B cell (primary cell): ENCODE results near the gene S100A4. TPM values are rescaled to one million over a fixed set of nuclear protein-coding genes. Genes with fewer than 3 reads are reported as not detected.

ENCODE experiments used
- ATAC-seq: fragments of 200-7000 bp; cut with Tn5 transposase; one replicate; pipeline ENCODE4 v1.10.0; 2021; ENCODE audit warnings: low read depth, mild to moderate bottlenecking, moderate number of reproducible peaks, moderate library complexity
- CTCF ChIA-PET: fragments of 350-600 bp; sonication (Branson Sonifier 250); formaldehyde crosslinking; loops from one replicate; lab custom pipeline; 2021; ENCODE audit warnings: antibody characterized with exemption, inconsistent platforms; lab: Charles Lee
- POLR2A ChIA-PET: fragments of 350-600 bp; sonication (Branson Sonifier 250); formaldehyde crosslinking; loops from one replicate; lab custom pipeline; 2021; ENCODE audit warnings: antibody characterized with exemption; lab: Charles Lee
- DNase-seq: peaks from one replicate; pipeline ENCODE4 v3.0.0; 2013
- H2AFZ ChIP-seq: 2 replicates; pipeline ENCODE4 v1.6.1; 2012; ENCODE audit warnings: mild to moderate bottlenecking, low read depth, low read length; ENCODE audit not compliant: insufficient read depth, poor library complexity, severe bottlenecking
- H3K27ac ChIP-seq, 2 donors: 1 replicate in 1 of 2; 2 replicates in 1 of 2; pipeline ENCODE4 v1.5.1; 2012 to 2013; ENCODE audit warnings: low read length in 2 of 2, mild to moderate bottlenecking in 2 of 2, moderate library complexity in 1 of 2
- H3K27me3 ChIP-seq, 4 experiments: fragments of 200-600 bp in 1 of 4; sonication (generic) in 1 of 4; replicated peaks in 1 of 4; 1 replicate in 2 of 4; 2 replicates in 2 of 4; pipeline versions ENCODE4 v1.6.1 to v1.7.0; 2013 to 2016; ENCODE audit warnings: low read length in 3 of 4, mild to moderate bottlenecking in 2 of 4, mixed read lengths in 1 of 4, moderate library complexity in 1 of 4; ENCODE audit not compliant: insufficient read depth in 4 of 4, control insufficient read depth in 3 of 4; ENCODE audit errors: control extremely low read depth in 1 of 4
- H3K36me3 ChIP-seq, 2 experiments: replicated peaks in 1 of 2; 1 replicate in 1 of 2; 2 replicates in 1 of 2; pipeline versions ENCODE4 v1.6.1 to v1.7.1; 2013; ENCODE audit warnings: low read length in 1 of 2; ENCODE audit not compliant: insufficient read depth in 2 of 2, control insufficient read depth in 1 of 2; ENCODE audit errors: control extremely low read depth in 1 of 2, extremely low read depth in 1 of 2
- H3K4me1 ChIP-seq, 2 donors: fragments of 200-600 bp in 1 of 2; sonication (generic) in 1 of 2; 1 replicate in 1 of 2; 2 replicates in 1 of 2; pipeline versions ENCODE4 v1.5.1 to v1.6.1; 2013 to 2017; ENCODE audit warnings: low read length in 2 of 2; ENCODE audit not compliant: control insufficient read depth in 2 of 2, insufficient read depth in 2 of 2
- H3K4me2 ChIP-seq: replicated peaks from 2 replicates; pipeline ENCODE3; 2012; ENCODE audit warnings: mild to moderate bottlenecking, low read depth, low read length; ENCODE audit not compliant: poor library complexity, severe bottlenecking
- H3K4me3 ChIP-seq, 5 experiments: fragments of 200-600 bp in 1 of 5; sonication (generic) in 1 of 5; 1 replicate in 3 of 5; 2 replicates in 2 of 5; pipeline versions ENCODE4 v1.5.1 to v1.7.0; 2011 to 2016; ENCODE audit warnings: low read length in 4 of 5, mild to moderate bottlenecking in 4 of 5, low read depth in 2 of 5, control low read depth in 1 of 5, moderate library complexity in 1 of 5; ENCODE audit not compliant: insufficient read depth in 1 of 5; ENCODE audit errors: control extremely low read depth in 1 of 5, extremely low read depth in 1 of 5
- H3K79me2 ChIP-seq: fragments of 200-600 bp; sonication (generic); one replicate; pipeline ENCODE4 v1.6.0; 2016; ENCODE audit warnings: low read length; ENCODE audit not compliant: control insufficient read depth, insufficient read depth
- H3K9ac ChIP-seq: fragments of 200-600 bp; sonication (generic); 2 replicates; pipeline ENCODE4 v1.6.1; 2017; ENCODE audit warnings: mild to moderate bottlenecking, low read length, moderate library complexity
- H3K9me3 ChIP-seq, 3 donors: one replicate each; pipeline versions ENCODE4 v1.6.1 to v1.7.1; 2013; ENCODE audit warnings: low read length in 2 of 3; ENCODE audit not compliant: control insufficient read depth in 2 of 3, insufficient read depth in 1 of 3; ENCODE audit errors: control extremely low read depth in 1 of 3
- H4K20me1 ChIP-seq: 2 replicates; pipeline ENCODE4 v1.6.0; 2012; ENCODE audit warnings: mild to moderate bottlenecking, low read length; ENCODE audit not compliant: insufficient read depth, control insufficient read depth, poor library complexity, severe bottlenecking
- H3K27ac Mint-ChIP-seq: one replicate; pipeline ENCODE4 v1.8.0; 2021; ENCODE audit warnings: mixed read lengths
- H3K27me3 Mint-ChIP-seq: one replicate; pipeline ENCODE4 v1.8.0; 2021; ENCODE audit warnings: mixed read lengths
- H3K4me1 Mint-ChIP-seq: one replicate; pipeline ENCODE4 v1.8.0; 2021; ENCODE audit warnings: mixed read lengths
- H3K4me3 Mint-ChIP-seq: one replicate; pipeline ENCODE4 v1.8.0; 2021; ENCODE audit warnings: mixed read lengths
- H3K9me3 Mint-ChIP-seq: one replicate; pipeline ENCODE4 v1.8.0; 2022; ENCODE audit warnings: mixed read lengths; ENCODE audit not compliant: insufficient read depth
- EZH2 ChIP-seq: IDR thresholded peaks from 2 replicates; pipeline ENCODE4 v1.6.1; 2012; ENCODE audit warnings: borderline replicate concordance, low read depth, mild to moderate bottlenecking, moderate library complexity, low read length; ENCODE audit not compliant: insufficient read depth, poor library complexity, severe bottlenecking
- WGBS: methylation state at CpG from one replicate; pipeline ENCODE4 v1.1.5; 2013; ENCODE audit warnings: missing lambda C conversion rate; ENCODE audit not compliant: insufficient coverage; 5-methylcytosine and 5-hydroxymethylcytosine counted together
- intact Hi-C: fragments of 100-400 bp; cut with micrococcal nuclease; formaldehyde crosslinking; loops from one replicate; pipeline ENCODE4 v1.10.0; 2022
- polyA plus RNA-seq: library from polyadenylated mRNA; depleted of rRNA; stranded (reverse); fragments of >200 nt; gene quantifications from 2 replicates; pipeline ENCODE4 v1.2.3, GENCODE V29; 2012
- total RNA-seq, 2 donors: library from RNA; stranded (reverse); fragments of 120-200 nt in 1 of 2; gene quantifications; 1 replicate in 1 of 2; 2 replicates in 1 of 2; pipeline versions ENCODE4 v1.2.3 to v1.2.4, GENCODE V29; 2013 to 2022
- TF ChIP-seq, protein P1 (sequence below): fragments of 200-600 bp; IDR thresholded peaks from one replicate; pipeline ENCODE4 v1.8.0; 2022; ENCODE audit warnings: antibody characterized with exemption, mild to moderate bottlenecking

S100A4 gene
- total and polyA plus RNA-seq, 2 donors (not counting 1 experiment from before 2014, with no cell fraction given), result 62.7 to 150 TPM

DNA sequence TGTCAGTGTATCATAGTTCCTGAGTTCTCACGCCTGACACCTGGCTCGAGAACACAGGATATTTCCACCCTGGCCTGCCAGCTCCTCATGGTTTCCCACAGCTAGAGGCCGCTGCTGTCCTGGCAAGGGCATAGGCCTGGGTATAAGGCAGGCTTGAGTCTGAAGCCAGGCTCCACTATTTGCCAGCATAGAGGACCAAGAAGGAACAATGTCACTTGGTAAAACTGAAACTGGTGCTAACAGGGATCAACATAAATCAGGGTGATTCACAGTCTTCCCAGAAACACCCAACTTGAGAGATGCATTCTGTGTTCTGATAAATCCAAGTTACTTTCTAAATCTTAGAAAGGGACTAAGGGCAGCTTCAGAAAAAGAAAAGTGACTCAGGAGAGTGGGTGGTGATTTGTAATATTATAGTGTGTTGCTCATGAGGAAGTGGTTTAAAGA is 27.0 kb upstream of the S100A4 start:
- intact Hi-C loops, result loop anchor here (1.0 to 2.0 kb wide), 5 partner anchors 61 to 414 kb away; partner anchors contain the start of genes RAB13 and SNAPIN

GRCh38 chr1:153571706-153572105 is 26.1 kb upstream of the S100A4 start:
- peaks cover 7% of the 10 kb centered on the region for H3K27me3 Mint-ChIP-seq
- no peak for DNase-seq
- no peaks in the 10 kb centered on the region for H3K9me3 Mint-ChIP-seq
- WGBS, result 78% methylated on average over 7 of the region's 7 CpGs
- H3K36me3 ChIP-seq, result no peaks in the 10 kb centered on the region
- peaks cover 0 to 2% (median 0%) of the 10 kb centered on the region in 4 experiments for H3K27me3 ChIP-seq
- CTCF ChIA-PET, result interaction anchor here (0.8 to 7.4 kb wide), 37 partner anchors 8 to 418 kb away, joined by 3 to 227 read pairs (median 6); partner anchors contain the start of genes CHTOP, NPR1, RAB13 and S100A1
- H2AFZ ChIP-seq, result peak overlapping the region; percentile 26
- no peak for ATAC-seq
- no peaks in the 10 kb centered on the region for H3K9me3 ChIP-seq
- no peak overlapping the region for H3K4me3 Mint-ChIP-seq
- no peak overlapping the region for H3K4me3 ChIP-seq
- H3K27ac Mint-ChIP-seq, result no peak overlapping the region
- H3K27ac ChIP-seq, result no peak overlapping the region
- TF ChIP-seq EZH2, result no peak
- TF ChIP-seq, protein P1, sequence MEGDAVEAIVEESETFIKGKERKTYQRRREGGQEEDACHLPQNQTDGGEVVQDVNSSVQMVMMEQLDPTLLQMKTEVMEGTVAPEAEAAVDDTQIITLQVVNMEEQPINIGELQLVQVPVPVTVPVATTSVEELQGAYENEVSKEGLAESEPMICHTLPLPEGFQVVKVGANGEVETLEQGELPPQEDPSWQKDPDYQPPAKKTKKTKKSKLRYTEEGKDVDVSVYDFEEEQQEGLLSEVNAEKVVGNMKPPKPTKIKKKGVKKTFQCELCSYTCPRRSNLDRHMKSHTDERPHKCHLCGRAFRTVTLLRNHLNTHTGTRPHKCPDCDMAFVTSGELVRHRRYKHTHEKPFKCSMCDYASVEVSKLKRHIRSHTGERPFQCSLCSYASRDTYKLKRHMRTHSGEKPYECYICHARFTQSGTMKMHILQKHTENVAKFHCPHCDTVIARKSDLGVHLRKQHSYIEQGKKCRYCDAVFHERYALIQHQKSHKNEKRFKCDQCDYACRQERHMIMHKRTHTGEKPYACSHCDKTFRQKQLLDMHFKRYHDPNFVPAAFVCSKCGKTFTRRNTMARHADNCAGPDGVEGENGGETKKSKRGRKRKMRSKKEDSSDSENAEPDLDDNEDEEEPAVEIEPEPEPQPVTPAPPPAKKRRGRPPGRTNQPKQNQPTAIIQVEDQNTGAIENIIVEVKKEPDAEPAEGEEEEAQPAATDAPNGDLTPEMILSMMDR, result no peak
- H3K4me2 ChIP-seq, result no peak overlapping the region
- H3K4me1 ChIP-seq, result peaks cover 4 to 22% of the 10 kb centered on the region in 2 donors
- peaks cover 26% of the 10 kb centered on the region for H3K4me1 Mint-ChIP-seq
- intact Hi-C loops, result loop anchor here (1.0 to 2.0 kb wide), 5 partner anchors 62 to 415 kb away; partner anchors contain the start of genes RAB13 and SNAPIN
- POLR2A ChIA-PET, result interaction anchor here (0.8 kb wide), 1 partner anchor 27 kb away, joined by 3 read pairs; no protein-coding TSS in a partner anchor
- H4K20me1 ChIP-seq, result no peaks in the 10 kb centered on the region
- no peaks in the 10 kb centered on the region for H3K79me2 ChIP-seq
- no peak overlapping the region for H3K9ac ChIP-seq

More for the DNA sequence above, 27.0 kb upstream of the S100A4 start:
- peaks cover 0 to 2% (median under 1%) of the 10 kb centered on the region in 4 experiments for H3K27me3 ChIP-seq
- no peaks in the 10 kb centered on the region for H3K9me3 Mint-ChIP-seq
- peak overlapping the region; percentile 26 for H2AFZ ChIP-seq
- no peak overlapping the region for H3K4me3 Mint-ChIP-seq
- no peak overlapping the region for H3K4me3 ChIP-seq
- TF ChIP-seq, protein P1, result peak; percentile 80
- TF ChIP-seq EZH2, result no peak
- H3K36me3 ChIP-seq, result no peaks in the 10 kb centered on the region
- peak; percentile 89 for ATAC-seq
- 10% methylated on average over 2 of the region's 3 CpGs for WGBS
- POLR2A ChIA-PET, result interaction anchor here (0.8 to 1.7 kb wide), 4 partner anchors 26 to 100 kb away, joined by 3 to 5 read pairs (median 4); partner anchors contain the start of gene CHTOP
- no peak overlapping the region for H3K9ac ChIP-seq
- H3K27ac Mint-ChIP-seq, result peak overlapping the region; percentile 56
- peaks cover 8% of the 10 kb centered on the region for H3K27me3 Mint-ChIP-seq
- no peak overlapping the region for H3K27ac ChIP-seq
- H4K20me1 ChIP-seq, result no peaks in the 10 kb centered on the region
- no peaks in the 10 kb centered on the region for H3K79me2 ChIP-seq
- H3K9me3 ChIP-seq, result no peaks in the 10 kb centered on the region
- H3K4me1 ChIP-seq, result peaks cover 4 to 22% of the 10 kb centered on the region in 2 donors
- DNase-seq, result peak; percentile 76
- H3K4me1 Mint-ChIP-seq, result peaks cover 25% of the 10 kb centered on the region
- H3K4me2 ChIP-seq, result peak overlapping the region; percentile 15
- CTCF ChIA-PET, result interaction anchor here (0.8 to 7.4 kb wide), 39 partner anchors 9 to 417 kb away, joined by 3 to 227 read pairs (median 6); partner anchors contain the start of genes CHTOP, NPR1, RAB13 and S100A1
